ENCODE results near the gene PREX1. TPM values are rescaled to one million over a fixed set of nuclear protein-coding genes. Genes with fewer than 3 reads are reported as not detected.

The PREX1 gene
- total and polyA plus RNA-seq, 2 of the 4 experiments (the other 2 are of a cell fraction), result 0.67 to 0.72 TPM

DNA sequence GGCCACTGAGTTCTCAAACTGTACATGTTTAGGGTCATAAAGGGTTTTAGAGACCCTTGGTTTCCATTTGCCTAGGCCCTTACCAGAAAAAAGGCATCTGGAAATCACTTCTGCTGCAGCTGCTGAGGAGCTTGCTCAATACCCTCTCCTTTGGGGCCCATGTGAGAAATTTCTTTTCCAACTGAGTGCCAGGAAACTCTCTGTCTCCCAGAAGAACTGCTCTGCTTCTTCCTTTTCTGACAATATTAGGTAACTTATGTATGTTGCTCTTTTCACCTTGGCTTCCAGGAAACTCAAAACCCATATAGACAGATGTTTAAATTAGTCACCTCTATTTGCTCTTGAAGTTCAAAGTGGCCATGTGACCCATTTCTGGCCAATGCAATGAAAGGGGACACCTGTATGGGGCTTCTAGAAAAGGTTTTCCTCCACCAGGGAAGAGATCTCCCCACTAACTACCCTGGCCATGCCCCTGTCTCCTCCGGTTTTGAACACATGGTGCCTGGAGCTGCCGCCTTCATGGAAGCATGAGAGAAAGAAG is 121.6 kb downstream of the PREX1 start:
- ChIA-PET CTCF (no interaction called here), POLR2A (ENCODE audit: unreplicated experiment) (no interaction called here)
- H4K20me1 ChIP-seq (ENCODE audit: insufficient read depth, low read length), result no peaks in the 10 kb centered on the region; the same call in 1 of the 2 replicates
- in situ Hi-C loops (cut with MboI; ENCODE audit: low sequenced_read_pairs) (no loop called here), intact Hi-C loops (cut with micrococcal nuclease) (no loop called here), dilution Hi-C loops (cut with HindIII; ENCODE audit: low sequenced_read_pairs, unreplicated experiment) (no loop called here)
- BruUV-seq (replicated peaks), result no TSS peak
- no peak overlapping the region for H3K14ac ChIP-seq (replicated peaks; ENCODE audit: low read depth, low read length)
- no peak overlapping the region for H4K5ac ChIP-seq (ENCODE audit: low read depth, low read length)
- no peak overlapping the region for H2AK9ac ChIP-seq (replicated peaks; ENCODE audit: low read depth, low read length, poor library complexity)
- no peak overlapping the region for H2BK15ac ChIP-seq (ENCODE audit: low read depth, low read length)
- no peaks in the 10 kb centered on the region for H3K9me1 ChIP-seq (ENCODE audit: insufficient read depth, low read length)
- no peaks in the 10 kb centered on the region; the same call in 1 of the 2 replicates for H3K4me1 ChIP-seq (ENCODE audit: control insufficient read depth, insufficient read depth, low read length)
- no peak overlapping the region for H3K4ac ChIP-seq (ENCODE audit: low read depth, low read length)
- DNase-seq, result no peak
- 40% methylated on average over 1 of the region's 2 CpGs; no CpG with 5 or more reads in 1 of the 2 experiments for WGBS, 2 experiments (ENCODE audit: extremely low coverage in 2 of 2, insufficient read length in 1 of 2)
- H4K91ac ChIP-seq (ENCODE audit: insufficient read depth, low read depth, low read length), result no peak overlapping the region
- H3K9me3 ChIP-seq (ENCODE audit: control insufficient read depth, insufficient read depth, low read length), result no peaks in the 10 kb centered on the region
- H2BK5ac ChIP-seq (ENCODE audit: low read depth, low read length, poor library complexity, severe bottlenecking), result no peak overlapping the region
- no peak for ATAC-seq (ENCODE audit: low read depth)
- H3K18ac ChIP-seq (ENCODE audit: low read depth, low read length), result no peak overlapping the region
- no peaks in the 10 kb centered on the region; the same call in 1 of the 2 replicates for H3K27me3 ChIP-seq (ENCODE audit: control insufficient read depth, insufficient read depth, low read length)
- H3K79me1 ChIP-seq (ENCODE audit: low read depth in 1 of 2, low read length in 2 of 2), result no peaks in the 10 kb centered on the region
- no peak overlapping the region for H3K4me2 ChIP-seq (ENCODE audit: low read depth, low read length)
- no peak overlapping the region for H3K23ac ChIP-seq (ENCODE audit: low read depth, low read length)
- H3K9ac ChIP-seq (ENCODE audit: low read depth, low read length), result no peak overlapping the region
- no peaks in the 10 kb centered on the region for H3K36me3 ChIP-seq (ENCODE audit: control insufficient read depth, insufficient read depth, low read length)
- no peak for TF ChIP-seq FOS (IDR thresholded peaks at IDR 0.05; ENCODE audit: low read depth, low read length)
- no peak for TF ChIP-seq MAFK (IDR thresholded peaks at IDR 0.05; ENCODE audit: low read depth, low read length)
- TF ChIP-seq, protein P1, sequence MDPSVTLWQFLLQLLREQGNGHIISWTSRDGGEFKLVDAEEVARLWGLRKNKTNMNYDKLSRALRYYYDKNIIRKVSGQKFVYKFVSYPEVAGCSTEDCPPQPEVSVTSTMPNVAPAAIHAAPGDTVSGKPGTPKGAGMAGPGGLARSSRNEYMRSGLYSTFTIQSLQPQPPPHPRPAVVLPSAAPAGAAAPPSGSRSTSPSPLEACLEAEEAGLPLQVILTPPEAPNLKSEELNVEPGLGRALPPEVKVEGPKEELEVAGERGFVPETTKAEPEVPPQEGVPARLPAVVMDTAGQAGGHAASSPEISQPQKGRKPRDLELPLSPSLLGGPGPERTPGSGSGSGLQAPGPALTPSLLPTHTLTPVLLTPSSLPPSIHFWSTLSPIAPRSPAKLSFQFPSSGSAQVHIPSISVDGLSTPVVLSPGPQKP (IDR thresholded peaks at IDR 0.05; ENCODE audit: borderline replicate concordance, low read depth, low read length), result no peak
- TF ChIP-seq MAZ (IDR thresholded peaks at IDR 0.05; ENCODE audit: borderline replicate concordance, low read depth, low read length), result no peak
- no peak for TF ChIP-seq POLR2A (IDR thresholded peaks at IDR 0.05; ENCODE audit: low read depth, low read length)
- no peak for TF ChIP-seq RAD21 (IDR thresholded peaks at IDR 0.05; ENCODE audit: low read length)
- TF ChIP-seq RCOR1 (IDR thresholded peaks at IDR 0.05; ENCODE audit: insufficient replicate concordance, low read length), result no peak
- no peak for TF ChIP-seq CEBPB (IDR thresholded peaks at IDR 0.05; ENCODE audit: low read depth, low read length)
- TF ChIP-seq MXI1 (IDR thresholded peaks at IDR 0.05; ENCODE audit: borderline replicate concordance, low read depth, low read length), result no peak
- TF ChIP-seq, protein P2, sequence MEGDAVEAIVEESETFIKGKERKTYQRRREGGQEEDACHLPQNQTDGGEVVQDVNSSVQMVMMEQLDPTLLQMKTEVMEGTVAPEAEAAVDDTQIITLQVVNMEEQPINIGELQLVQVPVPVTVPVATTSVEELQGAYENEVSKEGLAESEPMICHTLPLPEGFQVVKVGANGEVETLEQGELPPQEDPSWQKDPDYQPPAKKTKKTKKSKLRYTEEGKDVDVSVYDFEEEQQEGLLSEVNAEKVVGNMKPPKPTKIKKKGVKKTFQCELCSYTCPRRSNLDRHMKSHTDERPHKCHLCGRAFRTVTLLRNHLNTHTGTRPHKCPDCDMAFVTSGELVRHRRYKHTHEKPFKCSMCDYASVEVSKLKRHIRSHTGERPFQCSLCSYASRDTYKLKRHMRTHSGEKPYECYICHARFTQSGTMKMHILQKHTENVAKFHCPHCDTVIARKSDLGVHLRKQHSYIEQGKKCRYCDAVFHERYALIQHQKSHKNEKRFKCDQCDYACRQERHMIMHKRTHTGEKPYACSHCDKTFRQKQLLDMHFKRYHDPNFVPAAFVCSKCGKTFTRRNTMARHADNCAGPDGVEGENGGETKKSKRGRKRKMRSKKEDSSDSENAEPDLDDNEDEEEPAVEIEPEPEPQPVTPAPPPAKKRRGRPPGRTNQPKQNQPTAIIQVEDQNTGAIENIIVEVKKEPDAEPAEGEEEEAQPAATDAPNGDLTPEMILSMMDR (conservative IDR thresholded peaks at IDR 0.05; ENCODE audit: low read depth, low read length), result no peak
- TF ChIP-seq, protein P3, sequence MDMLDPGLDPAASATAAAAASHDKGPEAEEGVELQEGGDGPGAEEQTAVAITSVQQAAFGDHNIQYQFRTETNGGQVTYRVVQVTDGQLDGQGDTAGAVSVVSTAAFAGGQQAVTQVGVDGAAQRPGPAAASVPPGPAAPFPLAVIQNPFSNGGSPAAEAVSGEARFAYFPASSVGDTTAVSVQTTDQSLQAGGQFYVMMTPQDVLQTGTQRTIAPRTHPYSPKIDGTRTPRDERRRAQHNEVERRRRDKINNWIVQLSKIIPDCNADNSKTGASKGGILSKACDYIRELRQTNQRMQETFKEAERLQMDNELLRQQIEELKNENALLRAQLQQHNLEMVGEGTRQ (IDR thresholded peaks at IDR 0.05; ENCODE audit: low read depth, low read length), result no peak
- H3K27ac ChIP-seq (ENCODE audit: insufficient read depth, low read length), result no peak overlapping the region
- H3K56ac ChIP-seq (ENCODE audit: extremely low read depth, insufficient read depth, low read length), result no peak overlapping the region
- no peak overlapping the region for H2AK5ac ChIP-seq (ENCODE audit: low read depth, low read length)
- H2BK120ac ChIP-seq (ENCODE audit: low read depth, low read length), result no peak overlapping the region
- H4K8ac ChIP-seq (ENCODE audit: low read depth in 2 of 2, low read length in 2 of 2), result no peak overlapping the region
- H2BK20ac ChIP-seq (ENCODE audit: low read depth, low read length), result no peak overlapping the region
- no peak overlapping the region for H3K4me3 ChIP-seq (ENCODE audit: insufficient read depth, low read depth, low read length)
- H2AFZ ChIP-seq (replicated peaks; ENCODE audit: low read length, poor library complexity), result no peak overlapping the region
